IgD-negative memory B cell (primary cell): ENCODE measurements around the gene GIMAP4. TPM values are rescaled to one million over a fixed set of nuclear protein-coding genes. Genes with fewer than 3 reads are reported as not detected.
"Not testable (repeated sequence)": the region's sequence is repeated elsewhere in the genome, so short reads cannot be mapped to it uniquely, and the experiment has no call there.

Experiments
- H3K27ac Mint-ChIP-seq, 3 donors: one replicate each; pipeline ENCODE4 v1.8.0; 2020 to 2022; ENCODE audit warnings: mild to moderate bottlenecking in 3 of 3, mixed read lengths in 3 of 3, moderate library complexity in 1 of 3
- H3K27me3 Mint-ChIP-seq: one replicate; pipeline ENCODE4 v1.8.0; 2021; ENCODE audit warnings: mixed read lengths
- H3K36me3 Mint-ChIP-seq: one replicate; pipeline ENCODE4 v1.8.0; 2020; ENCODE audit warnings: mild to moderate bottlenecking, mixed read lengths
- H3K4me1 Mint-ChIP-seq, 3 donors: one replicate each; pipeline ENCODE4 v1.8.0; 2020 to 2022; ENCODE audit warnings: mixed read lengths in 3 of 3, mild to moderate bottlenecking in 1 of 3
- H3K4me3 Mint-ChIP-seq, 4 donors: one replicate each; pipeline ENCODE4 v1.8.0; 2020 to 2022; ENCODE audit warnings: mild to moderate bottlenecking in 4 of 4, mixed read lengths in 4 of 4, moderate library complexity in 3 of 4
- H3K9me3 Mint-ChIP-seq, 3 donors: one replicate each; pipeline ENCODE4 v1.8.0; 2020 to 2021; ENCODE audit warnings: mixed read lengths in 3 of 3, mild to moderate bottlenecking in 1 of 3
- polyA plus RNA-seq: library from polyadenylated mRNA; unstranded; fragments of 300-500 nt; fragmentation: Illumina TruSeq; gene quantifications from one replicate; pipeline ENCODE4 v1.2.3, GENCODE V29; 2021

Gene GIMAP4
- polyA plus RNA-seq, 1 donor from 2014 or later, result 16.2 TPM

DNA sequence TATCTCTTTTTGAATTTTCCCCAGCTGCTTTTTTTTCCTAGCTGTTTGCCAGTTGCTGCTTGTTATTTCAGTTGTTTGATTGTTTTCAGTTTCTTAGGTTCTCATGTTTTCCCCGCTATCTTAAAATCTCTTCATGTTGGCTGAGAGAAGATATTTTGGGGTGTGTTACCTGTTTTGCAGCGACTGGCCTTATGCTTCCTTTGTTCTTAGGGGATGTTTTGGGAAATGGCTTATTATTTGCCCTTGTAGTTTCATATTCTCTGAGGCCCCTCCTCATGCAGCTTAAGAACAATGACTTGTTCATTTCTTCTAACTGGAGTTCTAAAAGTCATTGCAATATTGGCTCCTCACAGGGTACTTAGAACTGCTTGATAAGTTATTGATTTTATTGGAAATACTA is 36.4 kb downstream of the GIMAP4 start:
- not testable (repeated sequence) for H3K27ac Mint-ChIP-seq, H3K36me3 Mint-ChIP-seq, H3K27me3 Mint-ChIP-seq, H3K4me3 Mint-ChIP-seq, H3K4me1 Mint-ChIP-seq, H3K9me3 Mint-ChIP-seq

DNA sequence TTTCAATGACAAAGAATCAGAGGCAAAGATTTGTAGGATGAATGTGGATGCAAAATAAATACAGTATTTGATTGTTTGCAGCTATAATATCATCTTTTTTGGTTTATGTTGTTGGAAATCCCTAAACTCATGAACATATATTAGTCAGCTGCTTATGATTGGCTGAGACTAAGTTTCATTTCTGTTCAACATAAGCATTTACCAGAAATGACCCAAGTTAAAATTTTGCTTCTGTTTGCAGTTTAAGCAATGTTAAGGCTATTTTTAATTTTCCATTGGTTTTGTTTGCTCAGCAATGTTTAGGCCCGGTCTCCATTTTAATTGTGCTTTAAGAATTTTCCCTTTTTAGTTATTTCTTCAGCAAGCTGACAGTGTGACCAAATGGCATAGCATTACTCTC is 43.0 kb downstream of the GIMAP4 start:
- Mint-ChIP-seq H3K27me3 (peaks cover 3% of the 10 kb centered on the region), H3K27ac (no peak overlapping the region), H3K4me1 (no peaks in the 10 kb centered on the region), H3K36me3 (no peaks in the 10 kb centered on the region), H3K4me3 (no peak overlapping the region), H3K9me3 (peaks cover 0 to 4% (median 3%) of the 10 kb centered on the region in 3 donors)

GRCh38 chr7:150612925-150613324 is 45.7 kb downstream of the GIMAP4 start:
- no peak overlapping the region for H3K4me3 Mint-ChIP-seq
- H3K27ac Mint-ChIP-seq, result no peak overlapping the region
- H3K27me3 Mint-ChIP-seq, result no peaks in the 10 kb centered on the region
- peaks cover 0 to 1% (median 0%) of the 10 kb centered on the region in 3 donors for H3K4me1 Mint-ChIP-seq
- H3K9me3 Mint-ChIP-seq, result peaks cover 3 to 4% (median 4%) of the 10 kb centered on the region in 3 donors
- H3K36me3 Mint-ChIP-seq, result no peaks in the 10 kb centered on the region

DNA sequence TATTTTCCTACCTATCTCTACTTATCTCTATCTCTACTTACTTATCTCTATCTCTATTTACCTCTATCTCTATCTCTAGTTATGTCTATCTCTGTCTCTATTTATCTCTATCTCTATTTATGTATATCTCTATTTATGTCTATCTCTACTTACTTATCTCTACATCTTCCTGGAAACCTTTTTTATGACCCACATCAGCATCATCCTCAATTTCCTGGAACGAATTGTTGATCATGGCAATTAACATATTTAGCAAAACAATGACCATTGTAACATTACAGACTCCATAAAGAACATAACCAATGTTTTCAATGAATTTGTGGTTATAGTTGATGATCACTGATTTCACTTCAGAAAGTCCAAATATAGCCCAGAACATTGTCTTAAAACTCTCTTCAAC is 46.7 kb downstream of the GIMAP4 start:
- Mint-ChIP-seq H3K27me3 (no peaks in the 10 kb centered on the region), H3K4me1 (peaks cover 0 to 1% (median 0%) of the 10 kb centered on the region in 3 donors), H3K27ac (peak overlapping the region in 1 of 3 donors; percentile 18), H3K36me3 (no peaks in the 10 kb centered on the region), H3K4me3 (no peak overlapping the region), H3K9me3 (peaks cover 3 to 4% (median 4%) of the 10 kb centered on the region in 3 donors)

DNA sequence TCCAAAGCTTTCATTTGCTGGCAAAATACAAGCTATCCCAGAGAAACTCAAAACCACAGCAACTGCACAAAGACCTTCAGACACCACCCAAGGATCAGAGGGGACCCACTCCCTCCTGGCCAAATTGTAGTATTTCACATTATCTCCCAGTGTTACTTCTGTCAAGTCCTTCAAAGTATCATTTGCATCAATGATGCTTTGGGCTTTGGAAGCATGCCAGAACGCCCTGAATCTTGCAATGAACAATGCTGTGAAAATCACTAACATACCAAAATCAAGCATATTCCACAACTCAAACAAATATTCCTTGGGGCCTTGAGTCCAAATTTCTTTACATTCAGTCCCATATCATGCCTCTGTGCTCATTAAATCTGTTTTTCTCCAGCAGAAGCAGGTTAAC is 47.2 kb downstream of the GIMAP4 start:
- not testable (repeated sequence) for H3K9me3 Mint-ChIP-seq, H3K36me3 Mint-ChIP-seq, H3K4me1 Mint-ChIP-seq, H3K27me3 Mint-ChIP-seq, H3K4me3 Mint-ChIP-seq
- peak overlapping the region in 1 of 3 donors; percentile 18 for H3K27ac Mint-ChIP-seq

- H3K27ac Mint-ChIP-seq, H3K36me3 Mint-ChIP-seq, H3K4me1 Mint-ChIP-seq, H3K27me3 Mint-ChIP-seq, H3K4me3 Mint-ChIP-seq, H3K9me3 Mint-ChIP-seq: not testable (repeated sequence)
These were observed 48.1 kb downstream of the GIMAP4 start for GRCh38 chr7:150615221-150615755.

GRCh38 chr7:150620061-150620460 is 52.9 kb downstream of the GIMAP4 start:
- peaks cover 0 to 4% (median 0%) of the 10 kb centered on the region in 3 donors for H3K9me3 Mint-ChIP-seq
- H3K4me1 Mint-ChIP-seq, result peaks cover 0 to 1% (median 0%) of the 10 kb centered on the region in 3 donors
- no peak overlapping the region for H3K27ac Mint-ChIP-seq
- no peak overlapping the region for H3K4me3 Mint-ChIP-seq
- no peaks in the 10 kb centered on the region for H3K36me3 Mint-ChIP-seq
- no peaks in the 10 kb centered on the region for H3K27me3 Mint-ChIP-seq

DNA sequence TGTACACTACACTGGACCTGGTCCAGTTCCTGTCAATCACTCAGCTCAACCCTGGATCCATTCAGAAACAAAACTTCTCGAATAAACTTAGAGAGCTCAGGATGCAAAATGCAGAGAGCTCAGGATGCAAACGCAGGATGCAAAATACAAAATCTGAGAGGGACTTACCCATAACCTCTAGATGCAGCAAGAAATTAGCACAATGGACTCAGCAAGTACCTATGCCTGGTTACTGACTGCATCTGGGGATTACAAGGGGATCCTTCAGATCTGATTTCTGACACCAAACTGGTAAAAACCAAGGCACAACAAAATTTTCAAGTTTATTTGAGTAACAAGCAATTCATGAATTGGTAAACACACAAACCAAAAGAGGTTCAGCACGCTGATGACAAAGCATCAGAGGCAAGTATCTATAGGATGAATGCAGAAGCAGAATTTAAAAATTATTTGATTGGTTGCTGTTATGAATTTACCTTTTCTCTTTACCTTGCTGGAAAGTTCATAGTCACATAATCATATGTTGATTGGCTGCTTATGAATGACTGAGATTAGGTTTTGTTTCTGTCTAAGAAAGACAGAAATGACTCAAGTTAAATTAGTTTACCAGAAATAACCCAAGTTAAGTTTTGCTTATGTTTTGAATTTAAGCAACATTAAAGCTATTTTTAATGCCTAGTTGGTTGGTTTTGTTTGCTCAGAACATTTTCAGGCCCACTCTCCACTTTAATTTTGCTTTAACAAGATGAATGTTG is 53.6 kb downstream of the GIMAP4 start:
- H3K4me1 Mint-ChIP-seq, result peaks cover 0 to 1% (median 0%) of the 10 kb centered on the region in 3 donors
- peak overlapping the region in 1 of 3 donors; percentile 18 for H3K27ac Mint-ChIP-seq
- peaks cover 0 to 4% (median 0%) of the 10 kb centered on the region in 3 donors for H3K9me3 Mint-ChIP-seq
- no peaks in the 10 kb centered on the region for H3K36me3 Mint-ChIP-seq
- no peak overlapping the region for H3K4me3 Mint-ChIP-seq
- no peaks in the 10 kb centered on the region for H3K27me3 Mint-ChIP-seq

- Mint-ChIP-seq H3K9me3 (peaks cover 0 to 4% (median 0%) of the 10 kb centered on the region in 3 donors), H3K27ac (no peak overlapping the region), H3K4me3 (no peak overlapping the region), H3K27me3 (no peaks in the 10 kb centered on the region), H3K4me1 (peaks cover 0 to 1% (median 0%) of the 10 kb centered on the region in 3 donors), H3K36me3 (no peaks in the 10 kb centered on the region)
These were observed 54.2 kb downstream of the GIMAP4 start for GRCh38 chr7:150621376-150621775.

Other genes starting within 250 kb of the GIMAP4 start
- 29.1 TPM for gene LRRC61, start 244.0 kb upstream of the GIMAP4 start, polyA plus RNA-seq
- gene ACTR3C, start 243.8 kb upstream of the GIMAP4 start, polyA plus RNA-seq, result 5.2 TPM
- not detected for gene RARRES2, start 225.8 kb upstream of the GIMAP4 start, polyA plus RNA-seq
- 118 TPM for gene REPIN1, start 198.6 kb upstream of the GIMAP4 start, polyA plus RNA-seq
- gene ZNF775, start 188.1 kb upstream of the GIMAP4 start, polyA plus RNA-seq, result 5.1 TPM
- gene GIMAP8, start 116.8 kb upstream of the GIMAP4 start, polyA plus RNA-seq, result 1.4 TPM
- 24.1 TPM for gene GIMAP7, start 52.5 kb upstream of the GIMAP4 start, polyA plus RNA-seq
- 4.6 TPM for gene GIMAP6, start 65.0 kb downstream of the GIMAP4 start, polyA plus RNA-seq
- gene GIMAP2, start 118.3 kb downstream of the GIMAP4 start, polyA plus RNA-seq, result 11.9 TPM
- 3.0 TPM for gene GIMAP1, start 149.2 kb downstream of the GIMAP4 start, polyA plus RNA-seq
- 16.3 TPM for gene GIMAP5, start 170.0 kb downstream of the GIMAP4 start, polyA plus RNA-seq
- 2.4 TPM for gene TMEM176B, start 233.0 kb downstream of the GIMAP4 start, polyA plus RNA-seq
- not detected for gene TMEM176A, start 233.4 kb downstream of the GIMAP4 start, polyA plus RNA-seq